WTC11 (cell line): ENCODE measurements around the gene FBXL7.

Experiments used
- CREB1 ChIP-seq: sonication (generic); formaldehyde crosslinking; IDR thresholded peaks from 2 replicates; pipeline ENCODE4 v1.8.0; 2023; ENCODE audit warnings: mild to moderate bottlenecking, missing genetic modification reagents
- CREM ChIP-seq: sonication (generic); formaldehyde crosslinking; IDR thresholded peaks from 2 replicates; pipeline ENCODE4 v1.8.1; 2022; ENCODE audit warnings: mild to moderate bottlenecking, missing genetic modification reagents, moderate library complexity
- CTCF ChIP-seq: fragments of 200-600 bp; IDR thresholded peaks from 2 replicates; pipeline ENCODE4 v1.8.0; 2022; ENCODE audit warnings: antibody characterized with exemption
- ELF4 ChIP-seq: sonication (generic); formaldehyde crosslinking; IDR thresholded peaks from 2 replicates; pipeline ENCODE4 v1.8.1; 2022; ENCODE audit warnings: low read depth, mild to moderate bottlenecking, moderate library complexity, missing genetic modification reagents
- ERG ChIP-seq: fragments of 250-450 bp; sonication (Bioruptor Pico); IDR thresholded peaks from 2 replicates; pipeline ENCODE4 v1.8.0; 2021; ENCODE audit warnings: mild to moderate bottlenecking
- ESRRA ChIP-seq: sonication (generic); formaldehyde crosslinking; IDR thresholded peaks from 2 replicates; pipeline ENCODE4 v1.8.1; 2022; ENCODE audit warnings: mild to moderate bottlenecking, missing genetic modification reagents, borderline replicate concordance
- FOXK1 ChIP-seq: sonication (generic); formaldehyde crosslinking; IDR thresholded peaks from 2 replicates; pipeline ENCODE4 v1.8.0; 2022; ENCODE audit warnings: mild to moderate bottlenecking, moderate library complexity, missing genetic modification reagents
- SMAD4 ChIP-seq: sonication (generic); formaldehyde crosslinking; IDR thresholded peaks from 2 replicates; pipeline ENCODE4 v1.8.0; 2022; ENCODE audit warnings: mild to moderate bottlenecking, missing genetic modification reagents
- SP1 ChIP-seq: sonication (generic); formaldehyde crosslinking; conservative IDR thresholded peaks from 2 replicates; pipeline ENCODE4 v1.8.1; 2022; ENCODE audit warnings: missing genetic modification reagents
- USF2 ChIP-seq: sonication (generic); formaldehyde crosslinking; IDR thresholded peaks from 2 replicates; pipeline ENCODE4 v1.8.1; 2023; ENCODE audit warnings: mild to moderate bottlenecking, missing genetic modification reagents, moderate library complexity
- ZNF512 ChIP-seq: sonication (generic); formaldehyde crosslinking; IDR thresholded peaks from 2 replicates; pipeline ENCODE4 v1.8.1; 2022; ENCODE audit warnings: missing genetic modification reagents, borderline replicate concordance

GRCh38 chr5:15513431-15513830 lies 13.5 kb downstream of the FBXL7 start:
- no peak for TF ChIP-seq USF2 (CRISPR knock-in tag)
- TF ChIP-seq CTCF: no peak
- no peak for TF ChIP-seq FOXK1
- no peak for TF ChIP-seq SP1 (CRISPR knock-in tag)
- TF ChIP-seq CREM (CRISPR knock-in tag): no peak
- no peak for TF ChIP-seq ERG (CRISPR knock-in tag)
- no peak for TF ChIP-seq ESRRA (CRISPR knock-in tag)
- TF ChIP-seq ELF4 (CRISPR knock-in tag): no peak
- no peak for TF ChIP-seq ZNF512 (CRISPR knock-in tag)
- TF ChIP-seq SMAD4 (CRISPR knock-in tag): no peak
- TF ChIP-seq CREB1 (CRISPR knock-in tag): no peak
